Ovary (tissue), 9 donors: Measurements from ENCODE around the gene FRMD3. TPM values are rescaled to one million over a fixed set of nuclear protein-coding genes. Genes with fewer than 3 reads are reported as not detected.

ENCODE experiments used
- DNase-seq, 5 donors: peaks; one replicate each; pipeline ENCODE4 v3.0.0-alpha.2; 2019 to 2020
- H3K27ac ChIP-seq, 2 donors: fragments of 200-600 bp; one replicate each; pipeline versions ENCODE4 v1.5.1 to v1.8.0; 2019 to 2022
- H3K27me3 ChIP-seq: fragments of 200-600 bp; one replicate; pipeline ENCODE4 v1.8.0; 2022
- H3K36me3 ChIP-seq: fragments of 200-600 bp; sonication (generic); one replicate; pipeline ENCODE4 v1.5.1; 2019
- H3K4me1 ChIP-seq: one replicate; pipeline ENCODE4 v1.8.1; 2013; ENCODE audit warnings: mild to moderate bottlenecking, moderate library complexity; ENCODE audit not compliant: insufficient read depth
- H3K4me3 ChIP-seq: fragments of 200-600 bp; sonication (generic); one replicate; pipeline ENCODE4 v1.5.1; 2017
- H3K9me3 ChIP-seq, 2 donors: fragments of 200-600 bp in 1 of 2; sonication (generic) in 1 of 2; one replicate each; pipeline versions ENCODE4 v1.5.1 to v1.8.1; 2013 to 2019; ENCODE audit warnings: mild to moderate bottlenecking in 1 of 2, moderate library complexity in 1 of 2
- EP300 ChIP-seq: sonication (generic); formaldehyde crosslinking; IDR thresholded peaks from one replicate; pipeline ENCODE4 v1.6.1; 2017; ENCODE audit warnings: antibody characterized with exemption
- POLR2A ChIP-seq: fragments of 450-650 bp; IDR thresholded peaks from one replicate; pipeline ENCODE4 v1.6.1; 2017; ENCODE audit warnings: antibody characterized with exemption, mild to moderate bottlenecking, moderate library complexity
- WGBS, 3 donors: extraction: QIAGEN DNeasy Blood & Tissue Kit in 1 of 3; methylation state at CpG; one replicate each; pipeline versions ENCODE4 v1.1.5 to v1.1.7; 2013 to 2017; 5-methylcytosine and 5-hydroxymethylcytosine counted together
- intact Hi-C, 4 donors: fragments of 100-400 bp; cut with DNase I; formaldehyde crosslinking; loops; one replicate each; pipeline versions ENCODE4 v1.11.0 to v1.15.1; 2022 to 2023
- polyA plus RNA-seq, 2 donors: library from polyadenylated mRNA; stranded (reverse); fragments of 200-250 nt in 1 of 2; fragments of 350-450 nt in 1 of 2; fragmentation: Illumina TruSeq in 1 of 2; extraction: RNeasy Lipid Tissue Mini Kit (QIAGEN cat#74804) in 1 of 2; gene quantifications; one replicate each; pipeline ENCODE4 v1.2.3, GENCODE V29; 2013 to 2014
- total RNA-seq, 7 donors: library from RNA; depleted of rRNA in 2 of 7; stranded (reverse); fragments of >200 nt in 2 of 7; fragmentation: NEBNext Ultra II Directional in 3 of 7; extraction: Animal tissue kit (Norgen Biotek cat#: 25700) in 3 of 7; gene quantifications; one replicate each; pipeline versions ENCODE4 v1.1.0 to v1.2.4, GENCODE V29; 2016 to 2023
- TF ChIP-seq, protein P1 (sequence below), 3 donors: fragments of 450-650 bp in 2 of 3; fragments of 200-600 bp in 1 of 3; IDR thresholded peaks; one replicate each; pipeline versions ENCODE4 v1.5.1 to v1.8.0; 2016 to 2022; ENCODE audit warnings: antibody characterized with exemption in 3 of 3, mild to moderate bottlenecking in 1 of 3
- donor health status: DM: no; HTN: no; CAD: no; lungs with moderate emphysema.
- donor health status: DM: no; HTN: no; CAD: no.
- donor health status: Bipolar disorder and iron deficiency.
- donor health status: DM: yes; HTN: yes; CAD: no.
- donor health status: DM: no; HTN: no; CAD: no.
- donor health status: DM: yes; HTN: yes; CAD: no.

Gene FRMD3
- total and polyA plus RNA-seq, 9 donors: 0.83 to 9.1 (median 4.2) TPM

- H3K36me3 ChIP-seq: no peaks in the 10 kb centered on the region
- TF ChIP-seq POLR2A: no peak
- no peak for TF ChIP-seq EP300
- TF ChIP-seq, protein P1, sequence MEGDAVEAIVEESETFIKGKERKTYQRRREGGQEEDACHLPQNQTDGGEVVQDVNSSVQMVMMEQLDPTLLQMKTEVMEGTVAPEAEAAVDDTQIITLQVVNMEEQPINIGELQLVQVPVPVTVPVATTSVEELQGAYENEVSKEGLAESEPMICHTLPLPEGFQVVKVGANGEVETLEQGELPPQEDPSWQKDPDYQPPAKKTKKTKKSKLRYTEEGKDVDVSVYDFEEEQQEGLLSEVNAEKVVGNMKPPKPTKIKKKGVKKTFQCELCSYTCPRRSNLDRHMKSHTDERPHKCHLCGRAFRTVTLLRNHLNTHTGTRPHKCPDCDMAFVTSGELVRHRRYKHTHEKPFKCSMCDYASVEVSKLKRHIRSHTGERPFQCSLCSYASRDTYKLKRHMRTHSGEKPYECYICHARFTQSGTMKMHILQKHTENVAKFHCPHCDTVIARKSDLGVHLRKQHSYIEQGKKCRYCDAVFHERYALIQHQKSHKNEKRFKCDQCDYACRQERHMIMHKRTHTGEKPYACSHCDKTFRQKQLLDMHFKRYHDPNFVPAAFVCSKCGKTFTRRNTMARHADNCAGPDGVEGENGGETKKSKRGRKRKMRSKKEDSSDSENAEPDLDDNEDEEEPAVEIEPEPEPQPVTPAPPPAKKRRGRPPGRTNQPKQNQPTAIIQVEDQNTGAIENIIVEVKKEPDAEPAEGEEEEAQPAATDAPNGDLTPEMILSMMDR (IDR thresholded peaks at IDR 0.05): no peak
- no peak overlapping the region for H3K4me3 ChIP-seq
- 38 to 57% (median 46%) methylated on average over 3 of the region's 3 CpGs for WGBS, 3 donors
- no peaks in the 10 kb centered on the region for H3K9me3 ChIP-seq
- no peak for DNase-seq
- no peaks in the 10 kb centered on the region for H3K4me1 ChIP-seq
- intact Hi-C loops: no loop called here
- H3K27me3 ChIP-seq: no peaks in the 10 kb centered on the region
- H3K27ac ChIP-seq: no peak overlapping the region
Measured at GRCh38 chr9:83491413-83491812, 46.8 kb downstream of the FRMD3 start.

DNA sequence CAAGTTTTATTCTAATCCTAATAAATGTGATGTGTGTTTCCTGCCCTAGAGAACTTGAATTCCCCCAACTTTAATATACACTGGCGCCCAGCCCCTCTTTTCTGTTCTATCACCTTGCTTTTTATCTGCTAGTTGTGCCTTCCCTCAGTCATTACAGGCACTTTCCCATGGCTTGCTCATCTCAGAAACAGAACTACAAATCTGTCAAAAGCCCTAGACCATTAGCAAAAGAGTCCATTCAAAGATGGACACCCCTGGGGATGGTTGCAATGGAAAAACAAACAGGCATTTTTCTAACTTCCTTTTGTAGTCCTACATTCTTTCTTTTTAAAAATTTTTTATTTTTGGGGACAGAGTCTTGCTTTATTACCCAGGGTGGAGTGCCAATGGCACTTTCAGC, 48.2 kb downstream of the FRMD3 start:
- no peaks in the 10 kb centered on the region for H3K4me1 ChIP-seq
- no peaks in the 10 kb centered on the region for H3K9me3 ChIP-seq
- H3K27ac ChIP-seq: no peak overlapping the region
- no peak for DNase-seq
- H3K4me3 ChIP-seq: no peak overlapping the region
- intact Hi-C loops: no loop called here
- WGBS, 3 donors: 97 to 100% (median 98%) methylated on average over 1 of the region's 1 CpG
- TF ChIP-seq, protein P1 (IDR thresholded peaks at IDR 0.05): no peak
- TF ChIP-seq POLR2A (no peak), EP300 (no peak)
- no peaks in the 10 kb centered on the region for H3K27me3 ChIP-seq
- H3K36me3 ChIP-seq: no peaks in the 10 kb centered on the region

DNA sequence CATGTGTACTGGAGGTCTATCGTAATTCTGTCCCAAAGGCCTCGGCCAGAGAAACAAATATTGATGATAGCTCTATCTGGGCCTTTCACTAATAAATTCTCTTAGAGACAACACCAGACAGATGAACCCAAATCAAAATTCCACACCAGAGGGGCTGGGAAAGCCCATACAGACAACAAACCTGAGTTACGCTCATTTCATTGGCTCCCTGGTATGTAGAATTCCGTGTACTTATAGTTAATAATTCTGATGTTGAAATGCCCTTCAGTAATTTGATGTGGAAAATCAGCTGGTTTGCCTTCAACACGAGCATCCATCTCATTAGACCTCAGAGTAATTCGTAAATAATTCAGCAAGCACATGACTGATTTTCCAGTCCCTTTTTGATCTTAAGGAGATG, 53.2 kb downstream of the FRMD3 start:
- Histone ChIP-seq H3K9me3 (no peaks in the 10 kb centered on the region), H3K36me3 (no peaks in the 10 kb centered on the region), H3K4me1 (no peaks in the 10 kb centered on the region), H3K27me3 (no peaks in the 10 kb centered on the region), H3K4me3 (no peak overlapping the region), H3K27ac (no peak overlapping the region)
- 86 to 91% (median 87%) methylated on average over 6 of the region's 6 CpGs for WGBS, 3 donors
- intact Hi-C loops: no loop called here
- no peak for TF ChIP-seq EP300
- no peak for TF ChIP-seq POLR2A
- TF ChIP-seq, protein P1 (IDR thresholded peaks at IDR 0.05): no peak
- DNase-seq: no peak

GRCh38 chr9:83483223-83483622, 55.0 kb downstream of the FRMD3 start:
- intact Hi-C loops: no loop called here
- Histone ChIP-seq H3K4me1 (no peaks in the 10 kb centered on the region), H3K9me3 (no peaks in the 10 kb centered on the region), H3K27ac (no peak overlapping the region), H3K36me3 (no peaks in the 10 kb centered on the region), H3K27me3 (no peaks in the 10 kb centered on the region), H3K4me3 (no peak overlapping the region)
- WGBS, 3 donors: 67 to 75% (median 72%) methylated on average over 2 of the region's 2 CpGs
- TF ChIP-seq EP300: no peak
- DNase-seq: no peak

GRCh38 chr9:83479765-83480164, 58.4 kb downstream of the FRMD3 start:
- H3K9me3 ChIP-seq: no peaks in the 10 kb centered on the region
- H3K4me1 ChIP-seq: no peaks in the 10 kb centered on the region
- DNase-seq: no peak
- H3K4me3 ChIP-seq: no peak overlapping the region
- 93 to 94% (median 94%) methylated on average over 2 of the region's 2 CpGs for WGBS, 3 donors
- no peaks in the 10 kb centered on the region for H3K27me3 ChIP-seq
- intact Hi-C loops: no loop called here
- TF ChIP-seq, protein P1 (IDR thresholded peaks at IDR 0.05): no peak
- no peak for TF ChIP-seq EP300
- no peak for TF ChIP-seq POLR2A
- H3K27ac ChIP-seq: no peak overlapping the region
- no peaks in the 10 kb centered on the region for H3K36me3 ChIP-seq
